Trophoblast cell (in vitro differentiated cells and primary cell): ENCODE results near the gene MCRIP2.

Experiments
- DNase-seq, 2 donors: peaks; one replicate each; pipeline ENCODE4 v3.0.0-alpha.2; 2016
- H2AFZ ChIP-seq: 2 replicates; pipeline ENCODE4 v1.6.1; 2013; ENCODE audit warnings: low read length, moderate library complexity, mild to moderate bottlenecking; ENCODE audit not compliant: insufficient read depth, poor library complexity
- H2AK5ac ChIP-seq: 2 replicates; pipeline ENCODE4 v1.6.1; 2013; ENCODE audit warnings: mild to moderate bottlenecking, low read length
- H2BK120ac ChIP-seq: 2 replicates; pipeline ENCODE4 v1.6.1; 2013; ENCODE audit warnings: low read length, mild to moderate bottlenecking, moderate library complexity; ENCODE audit not compliant: insufficient read depth, poor library complexity
- H2BK12ac ChIP-seq: 2 replicates; pipeline ENCODE4 v1.6.1; 2013; ENCODE audit warnings: mild to moderate bottlenecking, low read length, moderate library complexity
- H2BK5ac ChIP-seq: 2 replicates; pipeline ENCODE4 v1.6.1; 2013; ENCODE audit warnings: low read length, low read depth, moderate library complexity, mild to moderate bottlenecking; ENCODE audit not compliant: poor library complexity
- H3K14ac ChIP-seq: 2 replicates; pipeline ENCODE4 v1.6.1; 2013; ENCODE audit warnings: mild to moderate bottlenecking, low read length
- H3K18ac ChIP-seq: 2 replicates; pipeline ENCODE4 v1.6.1; 2013; ENCODE audit warnings: mild to moderate bottlenecking, low read length
- H3K23ac ChIP-seq: 2 replicates; pipeline ENCODE4 v1.6.1; 2013; ENCODE audit warnings: low read length
- H3K27ac ChIP-seq: 2 replicates; pipeline ENCODE4 v1.5.1; 2013; ENCODE audit warnings: low read depth, mild to moderate bottlenecking, inconsistent platforms, low read length, moderate library complexity
- H3K27me3 ChIP-seq: 2 replicates; pipeline ENCODE4 v1.6.1; 2013; ENCODE audit warnings: inconsistent platforms, mild to moderate bottlenecking, low read length, moderate library complexity; ENCODE audit not compliant: insufficient read depth
- H3K36me3 ChIP-seq, 2 experiments: 1 replicate in 1 of 2; 2 replicates in 1 of 2; pipeline ENCODE4 v1.6.1; 2013; ENCODE audit warnings: low read length in 2 of 2, mild to moderate bottlenecking in 2 of 2, moderate library complexity in 1 of 2; ENCODE audit not compliant: insufficient read depth in 2 of 2, control insufficient read depth in 1 of 2
- H3K4ac ChIP-seq: 2 replicates; pipeline ENCODE4 v1.6.1; 2013; ENCODE audit warnings: low read depth, mild to moderate bottlenecking, low read length, moderate library complexity
- H3K4me1 ChIP-seq, 2 experiments: 1 replicate in 1 of 2; 2 replicates in 1 of 2; pipeline ENCODE4 v1.6.1; 2013; ENCODE audit warnings: low read length in 2 of 2, mild to moderate bottlenecking in 2 of 2, moderate library complexity in 1 of 2; ENCODE audit not compliant: insufficient read depth in 2 of 2, control insufficient read depth in 1 of 2
- H3K4me2 ChIP-seq: 2 replicates; pipeline ENCODE4 v1.6.1; 2013; ENCODE audit warnings: inconsistent platforms, mild to moderate bottlenecking, low read length, moderate library complexity
- H3K4me3 ChIP-seq: 2 replicates; pipeline ENCODE4 v1.5.1; 2013; ENCODE audit warnings: mild to moderate bottlenecking, low read depth, low read length, inconsistent platforms
- H3K79me1 ChIP-seq: one replicate; pipeline ENCODE4 v1.6.1; 2013; ENCODE audit warnings: low read length
- H3K79me2 ChIP-seq: 2 replicates; pipeline ENCODE4 v1.6.1; 2013; ENCODE audit warnings: low read length, mild to moderate bottlenecking; ENCODE audit not compliant: control insufficient read depth, insufficient read depth, poor library complexity
- H3K9ac ChIP-seq: 2 replicates; pipeline ENCODE4 v1.6.1; 2013; ENCODE audit warnings: mild to moderate bottlenecking, low read length
- H3K9me3 ChIP-seq: 2 replicates; pipeline ENCODE4 v1.6.1; 2013; ENCODE audit warnings: low read depth, mild to moderate bottlenecking, control low read depth, inconsistent platforms, low read length; ENCODE audit not compliant: insufficient read depth
- H4K12ac ChIP-seq: 2 replicates; pipeline ENCODE4 v1.6.1; 2013; ENCODE audit warnings: low read depth, mild to moderate bottlenecking, low read length, moderate library complexity
- H4K8ac ChIP-seq: 2 replicates; pipeline ENCODE4 v1.6.1; 2013; ENCODE audit warnings: low read depth, mild to moderate bottlenecking, low read length, moderate library complexity
- H4K91ac ChIP-seq: one replicate; pipeline ENCODE4 v1.6.1; 2013; ENCODE audit warnings: low read depth, mild to moderate bottlenecking, low read length, moderate library complexity
- WGBS: extraction: QIAGEN DNeasy Blood & Tissue Kit; methylation state at CpG from one replicate; pipeline ENCODE4 v1.1.7; 2013; ENCODE audit warnings: missing lambda C conversion rate; ENCODE audit not compliant: insufficient read length, insufficient coverage; ENCODE audit errors: extremely low coverage; 5-methylcytosine and 5-hydroxymethylcytosine counted together

The MCRIP2 gene

GRCh38 chr16:606656-607307, 34.8 kb upstream of the MCRIP2 start:
- Histone ChIP-seq H4K12ac (no peak overlapping the region), H3K18ac (no peak overlapping the region), H4K91ac (no peak overlapping the region), H3K4me3 (no peak overlapping the region), H3K27ac (no peak overlapping the region), H3K4me1 (no peaks in the 10 kb centered on the region), H2BK120ac (no peak overlapping the region), H3K9ac (no peak overlapping the region), H3K4me2 (no peak overlapping the region), H3K9me3 (peaks cover 6% of the 10 kb centered on the region), H3K4ac (no peak overlapping the region), H4K8ac (no peak overlapping the region), H3K23ac (no peak overlapping the region), H3K79me1 (no peaks in the 10 kb centered on the region), H3K36me3 (no peaks in the 10 kb centered on the region), H2AK5ac (no peak overlapping the region), H2AFZ (no peak overlapping the region), H3K27me3 (no peaks in the 10 kb centered on the region), H2BK5ac (no peak overlapping the region), H3K79me2 (no peaks in the 10 kb centered on the region), H2BK12ac (no peak overlapping the region), H3K14ac (no peak overlapping the region)
- no CpG with 5 or more reads among the region's 22 CpGs for WGBS
- DNase-seq, result no peak

DNA sequence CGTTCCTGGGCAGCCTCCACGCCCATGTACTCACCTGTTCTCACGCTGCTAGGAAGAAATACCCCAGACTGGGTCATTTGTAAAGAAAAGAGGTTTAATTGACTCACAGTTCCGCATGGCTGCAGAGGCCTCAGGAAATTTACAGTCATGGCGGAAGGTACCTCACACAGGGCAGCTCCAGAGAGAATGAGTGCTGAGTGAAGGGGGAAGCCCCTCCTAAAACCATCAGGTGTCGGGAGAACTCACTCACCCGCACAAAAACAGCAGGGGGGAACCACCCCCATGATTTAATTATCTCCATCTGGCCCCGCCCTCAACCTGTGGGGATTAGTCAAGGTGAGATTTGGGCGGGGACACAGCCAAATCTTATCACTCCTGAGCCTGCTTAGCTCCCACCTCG, 33.6 kb upstream of the MCRIP2 start:
- H3K79me2 ChIP-seq, result no peaks in the 10 kb centered on the region
- H3K4ac ChIP-seq, result no peak overlapping the region
- no peak overlapping the region for H3K4me2 ChIP-seq
- H3K9me3 ChIP-seq, result peaks cover 6% of the 10 kb centered on the region
- WGBS, result no CpG with 5 or more reads among the region's 10 CpGs
- no peak overlapping the region for H2BK120ac ChIP-seq
- H4K12ac ChIP-seq, result no peak overlapping the region
- H3K36me3 ChIP-seq, result no peaks in the 10 kb centered on the region
- no peak overlapping the region for H2AFZ ChIP-seq
- H3K4me1 ChIP-seq, result no peaks in the 10 kb centered on the region
- H3K14ac ChIP-seq, result no peak overlapping the region
- H4K91ac ChIP-seq, result no peak overlapping the region
- H3K4me3 ChIP-seq, result no peak overlapping the region
- H3K23ac ChIP-seq, result no peak overlapping the region
- H3K9ac ChIP-seq, result no peak overlapping the region
- H3K27me3 ChIP-seq, result no peaks in the 10 kb centered on the region
- no peak overlapping the region for H2AK5ac ChIP-seq
- no peak overlapping the region for H2BK12ac ChIP-seq
- no peak overlapping the region for H3K27ac ChIP-seq
- no peak overlapping the region for H2BK5ac ChIP-seq
- no peaks in the 10 kb centered on the region for H3K79me1 ChIP-seq
- no peak overlapping the region for H4K8ac ChIP-seq
- peak overlapping the region; percentile 48 for H3K18ac ChIP-seq
- no peak for DNase-seq

GRCh38 chr16:609316-609715, 32.3 kb upstream of the MCRIP2 start:
- H3K4me3 ChIP-seq, result no peak overlapping the region
- no peaks in the 10 kb centered on the region for H3K4me1 ChIP-seq
- no peak overlapping the region for H4K8ac ChIP-seq
- no peak for DNase-seq
- no peak overlapping the region for H3K23ac ChIP-seq
- no peak overlapping the region for H3K18ac ChIP-seq
- no peak overlapping the region for H4K91ac ChIP-seq
- H2AFZ ChIP-seq, result no peak overlapping the region
- peaks cover 11% of the 10 kb centered on the region for H3K9me3 ChIP-seq
- H3K4ac ChIP-seq, result no peak overlapping the region
- H3K14ac ChIP-seq, result no peak overlapping the region
- H3K36me3 ChIP-seq, result peaks cover 3 to 4% of the 10 kb centered on the region in 2 experiments
- no peak overlapping the region for H2AK5ac ChIP-seq
- no peak overlapping the region for H2BK120ac ChIP-seq
- no peak overlapping the region for H3K4me2 ChIP-seq
- no peak overlapping the region for H2BK12ac ChIP-seq
- WGBS, result no CpG with 5 or more reads among the region's 13 CpGs
- H3K79me2 ChIP-seq, result no peaks in the 10 kb centered on the region
- no peaks in the 10 kb centered on the region for H3K27me3 ChIP-seq
- H3K79me1 ChIP-seq, result no peaks in the 10 kb centered on the region
- no peak overlapping the region for H4K12ac ChIP-seq
- no peak overlapping the region for H2BK5ac ChIP-seq
- H3K9ac ChIP-seq, result no peak overlapping the region
- H3K27ac ChIP-seq, result no peak overlapping the region

- Histone ChIP-seq H3K4me3 (no peak overlapping the region), H3K4me1 (no peaks in the 10 kb centered on the region), H3K36me3 (peaks cover 4 to 5% of the 10 kb centered on the region in 2 experiments), H4K91ac (no peak overlapping the region), H4K12ac (no peak overlapping the region), H4K8ac (no peak overlapping the region), H2AK5ac (no peak overlapping the region), H2BK120ac (no peak overlapping the region), H2BK12ac (no peak overlapping the region), H3K79me2 (no peaks in the 10 kb centered on the region), H2AFZ (no peak overlapping the region), H3K23ac (no peak overlapping the region), H3K9ac (no peak overlapping the region), H3K4ac (no peak overlapping the region), H3K4me2 (no peak overlapping the region), H3K9me3 (peaks cover 11% of the 10 kb centered on the region), H2BK5ac (no peak overlapping the region), H3K27ac (no peak overlapping the region), H3K27me3 (no peaks in the 10 kb centered on the region), H3K79me1 (no peaks in the 10 kb centered on the region), H3K14ac (no peak overlapping the region), H3K18ac (no peak overlapping the region)
- no peak for DNase-seq
- no CpG with 5 or more reads among the region's 14 CpGs for WGBS
Observed at GRCh38 chr16:609984-610383, 31.6 kb upstream of the MCRIP2 start.
